Ovary (tissue), 3 donors: ENCODE data around the gene CCDC124.

ENCODE experiments used
- CTCF ChIP-seq, 3 donors: fragments of 450-650 bp in 2 of 3; fragments of 200-600 bp in 1 of 3; IDR thresholded peaks; one replicate each; pipeline versions ENCODE4 v1.5.1 to v1.8.0; 2016 to 2022; ENCODE audit warnings: antibody characterized with exemption in 3 of 3, mild to moderate bottlenecking in 1 of 3
- POLR2A ChIP-seq: fragments of 450-650 bp; IDR thresholded peaks from one replicate; pipeline ENCODE4 v1.6.1; 2017; ENCODE audit warnings: antibody characterized with exemption, mild to moderate bottlenecking, moderate library complexity
- donor health status: DM: no; HTN: no; CAD: no.

- no peak for TF ChIP-seq CTCF (IDR thresholded peaks at IDR 0.05)
- TF ChIP-seq POLR2A = no peak
These were observed 46.3 kb upstream of the CCDC124 start for GRCh38 chr19:17886515-17886914.
